ENCODE data around the gene DNAJC30.
"Not testable (repeated sequence)": the region's sequence is repeated elsewhere in the genome, so short reads cannot be mapped to it uniquely, and the experiment has no call there.

DNAJC30 gene

DNA sequence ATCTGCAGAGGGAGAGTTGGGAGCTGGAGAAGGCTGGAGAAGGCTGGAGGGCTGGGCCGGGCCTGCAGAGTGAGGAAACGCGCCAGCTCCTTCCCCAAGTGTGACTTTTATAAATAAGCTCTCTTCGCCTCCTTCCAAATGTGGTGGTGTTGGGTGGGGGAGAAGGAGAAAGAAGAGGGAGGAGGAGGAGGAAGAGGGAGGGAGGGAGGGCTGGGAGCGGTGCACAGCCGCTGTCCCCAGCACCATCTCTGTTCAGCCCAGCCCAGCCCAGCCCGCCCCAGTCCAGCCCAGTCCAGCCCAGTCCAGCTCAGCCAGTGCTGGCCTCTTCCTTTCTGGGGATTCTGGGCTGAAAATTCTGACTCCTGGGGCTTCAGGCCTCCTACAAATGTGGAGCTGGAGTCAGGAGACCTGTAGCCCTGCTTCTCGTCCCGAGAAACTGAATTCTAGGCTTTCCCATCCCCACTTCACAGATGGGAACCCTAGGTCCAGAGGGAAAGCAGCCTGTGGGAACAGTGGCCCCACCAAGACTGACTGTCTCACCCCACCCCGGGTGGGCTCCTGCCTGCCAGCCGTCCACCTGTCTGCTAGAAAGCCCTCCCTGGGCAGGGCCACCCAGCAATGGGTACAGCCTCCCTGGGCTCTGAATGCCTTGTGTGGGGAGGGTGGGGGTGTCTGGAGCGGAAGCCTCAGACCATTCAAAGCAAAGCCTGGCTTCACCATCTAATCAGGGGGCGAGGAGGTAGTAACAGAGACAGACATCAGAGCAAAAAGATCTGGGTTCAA lies 34.0 kb upstream of the DNAJC30 start:
- TF ChIP-seq CTCF (IDR thresholded peaks at IDR 0.05) (no peak), ZFX (IDR thresholded peaks at IDR 0.05; ENCODE audit: borderline replicate concordance) (no peak)
- H3K27ac ChIP-seq: 0 out of 2 replicates have a peak overlapping the region, but pooled peaks have one; percentile 52

DNA sequence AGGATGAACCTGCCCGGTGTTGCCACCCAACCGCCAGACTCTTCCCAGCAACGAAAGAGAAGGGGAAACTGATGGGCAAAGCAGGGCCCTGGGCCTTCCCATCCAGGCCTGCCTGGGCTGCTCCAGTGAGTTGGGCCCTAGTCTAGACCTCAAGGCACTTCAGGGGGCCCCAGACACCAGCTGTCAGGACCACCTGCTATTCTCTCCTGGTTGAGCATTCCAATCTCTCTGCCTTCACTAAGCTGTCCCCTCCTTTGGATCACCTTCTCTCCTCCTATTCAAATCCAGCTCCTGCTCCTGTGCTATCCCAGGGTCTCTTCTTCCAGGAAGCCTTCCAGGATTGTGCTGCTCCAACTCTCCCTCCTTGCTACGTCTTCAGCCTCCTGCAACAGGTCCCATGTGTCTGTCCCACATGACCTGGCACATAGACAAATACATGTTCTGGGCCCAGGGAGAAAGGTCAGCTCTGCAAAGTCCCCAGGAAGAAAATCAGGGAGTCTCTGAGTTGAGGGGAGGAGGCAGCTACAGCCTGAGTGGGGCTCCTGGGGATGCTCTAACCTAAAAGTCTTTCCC lies 33.2 kb upstream of the DNAJC30 start:
- no peak for TF ChIP-seq CTCF (IDR thresholded peaks at IDR 0.05)
- no peak for TF ChIP-seq ZFX (IDR thresholded peaks at IDR 0.05; ENCODE audit: borderline replicate concordance)
- peak overlapping the region; percentile 52 for H3K27ac ChIP-seq

GRCh38 chr7:73715648-73716317 lies 32.5 kb upstream of the DNAJC30 start:
- peak overlapping the region; percentile 52 for H3K27ac ChIP-seq
- no peak for TF ChIP-seq ZFX (IDR thresholded peaks at IDR 0.05; ENCODE audit: borderline replicate concordance)

DNA sequence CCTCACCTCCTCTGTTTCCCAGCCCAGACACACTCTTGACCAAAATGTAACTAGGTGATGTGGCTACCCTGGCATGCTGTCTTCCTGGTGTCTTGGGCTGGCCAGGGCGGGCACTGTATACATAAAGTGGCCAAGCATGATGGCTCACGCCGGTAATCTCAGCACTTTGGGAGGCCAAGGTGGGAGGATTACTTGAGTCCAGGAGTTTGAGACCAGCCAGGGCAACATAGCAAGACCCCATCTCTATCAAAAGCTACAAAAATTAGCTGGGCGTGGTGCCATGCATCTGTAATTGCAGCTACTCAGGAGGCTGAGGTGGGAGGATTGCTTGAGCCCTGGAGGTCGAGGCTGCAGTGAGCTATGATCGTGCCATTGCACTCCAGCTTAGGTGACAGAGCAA lies 30.1 kb upstream of the DNAJC30 start:
- H3K27ac ChIP-seq: not testable (repeated sequence)

- no peak overlapping the region for H3K27ac ChIP-seq
These were observed 29.5 kb upstream of the DNAJC30 start for GRCh38 chr7:73712773-73713172.

GRCh38 chr7:73708961-73709549 lies 25.8 kb upstream of the DNAJC30 start:
- TF ChIP-seq CTCF (IDR thresholded peaks at IDR 0.05) (no peak), ZFX (IDR thresholded peaks at IDR 0.05; ENCODE audit: borderline replicate concordance) (no peak)
- no peak overlapping the region for H3K27ac ChIP-seq

More at GRCh38 chr7:73712773-73713172, 29.5 kb upstream of the DNAJC30 start:
- TF ChIP-seq ZFX (IDR thresholded peaks at IDR 0.05; ENCODE audit: borderline replicate concordance): no peak
- TF ChIP-seq CTCF (IDR thresholded peaks at IDR 0.05): no peak

- H3K27ac ChIP-seq: no peak overlapping the region
- no peak for TF ChIP-seq ZFX (IDR thresholded peaks at IDR 0.05; ENCODE audit: borderline replicate concordance)
- no peak for TF ChIP-seq CTCF (IDR thresholded peaks at IDR 0.05)
These were observed 23.9 kb upstream of the DNAJC30 start for GRCh38 chr7:73707045-73707631.
